H9 (cell line): ENCODE results near the gene RCC1. TPM values are rescaled to one million over a fixed set of nuclear protein-coding genes. Genes with fewer than 3 reads are reported as not detected.

Experiments used
- DNase-seq: peaks from one replicate; pipeline ENCODE4 v3.0.0-alpha.2; 2017
- H2AFZ ChIP-seq: one replicate; pipeline ENCODE4 v1.6.1; 2013; ENCODE audit warnings: mild to moderate bottlenecking, low read length, control low read depth, moderate library complexity
- H2AK5ac ChIP-seq: 2 replicates; pipeline ENCODE4 v1.6.1; 2013; ENCODE audit warnings: low read length, control low read depth, mixed read lengths; ENCODE audit not compliant: insufficient read length
- H2BK120ac ChIP-seq: one replicate; pipeline ENCODE4 v1.6.1; 2013; ENCODE audit warnings: low read depth, mild to moderate bottlenecking, low read length, control low read depth, inconsistent platforms; ENCODE audit not compliant: poor library complexity, severe bottlenecking
- H2BK12ac ChIP-seq: 2 replicates; pipeline ENCODE4 v1.6.1; 2013; ENCODE audit warnings: low read length, control low read depth, mixed read lengths, low read depth; ENCODE audit not compliant: insufficient read length
- H2BK15ac ChIP-seq: 2 replicates; pipeline ENCODE4 v1.6.1; 2013; ENCODE audit warnings: low read depth, low read length, control low read depth
- H2BK20ac ChIP-seq: one replicate; pipeline ENCODE4 v1.6.1; 2013; ENCODE audit warnings: low read depth, mild to moderate bottlenecking, low read length, control low read depth, inconsistent platforms; ENCODE audit not compliant: poor library complexity, severe bottlenecking
- H2BK5ac ChIP-seq: 2 replicates; pipeline ENCODE4 v1.6.1; 2013; ENCODE audit warnings: low read length, control low read depth, mixed read lengths; ENCODE audit not compliant: insufficient read length
- H3K14ac ChIP-seq: 2 replicates; pipeline ENCODE4 v1.6.1; 2013; ENCODE audit warnings: low read length, control low read depth; ENCODE audit not compliant: insufficient read depth
- H3K18ac ChIP-seq: 2 replicates; pipeline ENCODE4 v1.6.1; 2013; ENCODE audit warnings: low read depth, mild to moderate bottlenecking, mixed read lengths, low read length, control low read depth; ENCODE audit not compliant: insufficient read length
- H3K23ac ChIP-seq: 2 replicates; pipeline ENCODE4 v1.6.1; 2013; ENCODE audit warnings: low read length, control low read depth, mixed read lengths, low read depth; ENCODE audit not compliant: insufficient read length
- H3K23me2 ChIP-seq: 2 replicates; pipeline ENCODE4 v1.6.1; 2013; ENCODE audit warnings: low read depth, mild to moderate bottlenecking, mixed read lengths, low read length, control low read depth; ENCODE audit not compliant: insufficient read length, poor library complexity, severe bottlenecking
- H3K27ac ChIP-seq: 2 replicates; pipeline ENCODE4 v1.5.1; 2013; ENCODE audit warnings: low read length, control low read depth, mixed read lengths, low read depth; ENCODE audit not compliant: insufficient read length
- H3K27me3 ChIP-seq: 2 replicates; pipeline ENCODE4 v1.6.1; 2013; ENCODE audit warnings: low read length, control low read depth, inconsistent platforms; ENCODE audit not compliant: insufficient read depth
- H3K4ac ChIP-seq: 2 replicates; pipeline ENCODE4 v1.6.1; 2013; ENCODE audit warnings: low read depth, mild to moderate bottlenecking, control low read depth, inconsistent platforms, low read length, moderate library complexity
- H3K4me1 ChIP-seq: 2 replicates; pipeline ENCODE4 v1.6.1; 2013; ENCODE audit warnings: low read length, control low read depth, inconsistent platforms; ENCODE audit not compliant: insufficient read depth
- H3K4me2 ChIP-seq: 2 replicates; pipeline ENCODE4 v1.6.1; 2013; ENCODE audit warnings: low read length, control low read depth, mixed read lengths; ENCODE audit not compliant: insufficient read length, insufficient read depth
- H3K56ac ChIP-seq: 2 replicates; pipeline ENCODE4 v1.6.1; 2013; ENCODE audit warnings: low read depth, mild to moderate bottlenecking, mixed read lengths, low read length, control low read depth; ENCODE audit not compliant: insufficient read length
- H3K79me1 ChIP-seq: 2 replicates; pipeline ENCODE4 v1.6.1; 2013; ENCODE audit warnings: low read depth, mild to moderate bottlenecking, moderate library complexity, low read length, control low read depth, inconsistent platforms; ENCODE audit not compliant: insufficient read depth, poor library complexity, severe bottlenecking
- H3K79me2 ChIP-seq: 2 replicates; pipeline ENCODE4 v1.6.1; 2013; ENCODE audit warnings: low read length, control low read depth, inconsistent platforms; ENCODE audit not compliant: insufficient read depth
- H3K9ac ChIP-seq: 2 replicates; pipeline ENCODE4 v1.6.1; 2013; ENCODE audit warnings: low read length, control low read depth, mixed read lengths; ENCODE audit not compliant: insufficient read length; ENCODE audit errors: extremely low read depth
- H3K9me3 ChIP-seq: one replicate; pipeline ENCODE4 v1.6.1; 2013; ENCODE audit warnings: low read depth, low read length, inconsistent platforms; ENCODE audit not compliant: control insufficient read depth
- H3T11ph ChIP-seq: one replicate; pipeline ENCODE4 v1.6.1; 2013; ENCODE audit warnings: mild to moderate bottlenecking, low read length, control low read depth, inconsistent platforms
- H4K20me1 ChIP-seq: one replicate; pipeline ENCODE4 v1.6.1; 2013; ENCODE audit not compliant: control insufficient read depth, insufficient read length, insufficient read depth
- H4K5ac ChIP-seq: 2 replicates; pipeline ENCODE4 v1.6.1; 2013; ENCODE audit warnings: low read depth, mild to moderate bottlenecking, mixed read lengths, low read length, control low read depth; ENCODE audit not compliant: insufficient read length
- H4K8ac ChIP-seq: replicated peaks from 2 replicates; pipeline ENCODE4 v1.6.1; 2013; ENCODE audit warnings: low read length, control low read depth, mixed read lengths, low read depth; ENCODE audit not compliant: insufficient read length
- H4K91ac ChIP-seq: 2 replicates; pipeline ENCODE4 v1.6.1; 2013; ENCODE audit warnings: low read depth, mild to moderate bottlenecking, moderate library complexity, mixed read lengths, low read length, control low read depth; ENCODE audit not compliant: insufficient read length
- H3K27ac Mint-ChIP-seq, 3 experiments: 2 replicates in 2 of 3; 3 replicates in 1 of 3; pipeline ENCODE4 v1.8.0; 2020 to 2021; ENCODE audit warnings: mixed read lengths in 3 of 3, mild to moderate bottlenecking in 1 of 3, moderate library complexity in 1 of 3
- H3K27me3 Mint-ChIP-seq: 2 replicates; pipeline ENCODE4 v1.8.0; 2021; ENCODE audit warnings: low read depth, mild to moderate bottlenecking, moderate library complexity, mixed read lengths
- H3K36me3 Mint-ChIP-seq, 3 experiments: 2 replicates in 2 of 3; 3 replicates in 1 of 3; pipeline ENCODE4 v1.8.0; 2020 to 2021; ENCODE audit warnings: low read depth in 3 of 3, mixed read lengths in 3 of 3; ENCODE audit not compliant: insufficient read depth in 1 of 3
- H3K4me1 Mint-ChIP-seq, 2 experiments: 2 replicates each; pipeline ENCODE4 v1.8.0; 2020; ENCODE audit warnings: mixed read lengths in 2 of 2
- H3K4me3 Mint-ChIP-seq, 2 experiments: 2 replicates in 1 of 2; 3 replicates in 1 of 2; pipeline ENCODE4 v1.8.0; 2020 to 2021; ENCODE audit warnings: mild to moderate bottlenecking in 2 of 2, mixed read lengths in 2 of 2, moderate library complexity in 1 of 2
- H3K9me3 Mint-ChIP-seq, 2 experiments: 2 replicates in 1 of 2; 3 replicates in 1 of 2; pipeline ENCODE4 v1.8.0; 2020; ENCODE audit warnings: mild to moderate bottlenecking in 2 of 2, mixed read lengths in 2 of 2, moderate library complexity in 1 of 2
- CTCF ChIP-seq: fragments of 200-600 bp; sonication (generic); conservative IDR thresholded peaks from 3 replicates; pipeline ENCODE4 v1.8.0; 2021; ENCODE audit warnings: antibody characterized with exemption, mild to moderate bottlenecking
- WGBS: extraction: QIAGEN DNeasy Blood & Tissue Kit; methylation state at CpG from one replicate; pipeline ENCODE4 v1.1.7; 2013; ENCODE audit warnings: missing lambda C conversion rate, low lambda C conversion rate, mixed read lengths; ENCODE audit not compliant: insufficient read length; ENCODE audit errors: extremely low coverage; 5-methylcytosine and 5-hydroxymethylcytosine counted together
- total RNA-seq: library from RNA; stranded (reverse); gene quantifications from 2 replicates; pipeline ENCODE4 v1.2.1, GENCODE V29; 2021

The RCC1 gene
- total RNA-seq, 1 experiment from 2014 or later = 93.6 TPM

GRCh38 chr1:28537457-28538199, 31.8 kb downstream of the RCC1 start:
- no peaks in the 10 kb centered on the region for H3K4me1 ChIP-seq
- H3K9me3 ChIP-seq = no peaks in the 10 kb centered on the region
- no peak overlapping the region for H3K56ac ChIP-seq
- no peak overlapping the region for H3K4ac ChIP-seq
- H3K27ac Mint-ChIP-seq = no peak overlapping the region
- H4K5ac ChIP-seq = no peak overlapping the region
- H2BK12ac ChIP-seq = no peak overlapping the region
- H3T11ph ChIP-seq = no peak overlapping the region
- H4K8ac ChIP-seq = no peak overlapping the region
- no peak overlapping the region for H2AFZ ChIP-seq
- H3K27me3 ChIP-seq = no peaks in the 10 kb centered on the region
- no peak overlapping the region for H2BK5ac ChIP-seq
- H3K27ac ChIP-seq = no peak overlapping the region
- no peaks in the 10 kb centered on the region for H4K20me1 ChIP-seq
- H3K4me1 Mint-ChIP-seq = no peaks in the 10 kb centered on the region
- no peak overlapping the region for H3K18ac ChIP-seq
- H3K4me3 Mint-ChIP-seq = no peak overlapping the region
- H4K91ac ChIP-seq = no peak overlapping the region
- no peak overlapping the region for H2AK5ac ChIP-seq
- H3K4me2 ChIP-seq = no peak overlapping the region
- no peaks in the 10 kb centered on the region for H3K9me3 Mint-ChIP-seq
- H3K79me2 ChIP-seq = no peaks in the 10 kb centered on the region
- H3K14ac ChIP-seq = no peak overlapping the region
- WGBS = no CpG with 5 or more reads among the region's 8 CpGs
- H3K23ac ChIP-seq = no peak overlapping the region
- H2BK120ac ChIP-seq = no peak overlapping the region
- H2BK15ac ChIP-seq = no peak overlapping the region
- DNase-seq = no peak
- H2BK20ac ChIP-seq = no peak overlapping the region
- H3K27me3 Mint-ChIP-seq = no peaks in the 10 kb centered on the region
- no peak overlapping the region for H3K9ac ChIP-seq
- no peak for TF ChIP-seq CTCF
- peaks cover 32 to 53% (median 49%) of the 10 kb centered on the region in 3 experiments for H3K36me3 Mint-ChIP-seq
- no peaks in the 10 kb centered on the region for H3K79me1 ChIP-seq
- no peaks in the 10 kb centered on the region for H3K23me2 ChIP-seq
